ENCODE results near the gene CHAF1B.

DNA sequence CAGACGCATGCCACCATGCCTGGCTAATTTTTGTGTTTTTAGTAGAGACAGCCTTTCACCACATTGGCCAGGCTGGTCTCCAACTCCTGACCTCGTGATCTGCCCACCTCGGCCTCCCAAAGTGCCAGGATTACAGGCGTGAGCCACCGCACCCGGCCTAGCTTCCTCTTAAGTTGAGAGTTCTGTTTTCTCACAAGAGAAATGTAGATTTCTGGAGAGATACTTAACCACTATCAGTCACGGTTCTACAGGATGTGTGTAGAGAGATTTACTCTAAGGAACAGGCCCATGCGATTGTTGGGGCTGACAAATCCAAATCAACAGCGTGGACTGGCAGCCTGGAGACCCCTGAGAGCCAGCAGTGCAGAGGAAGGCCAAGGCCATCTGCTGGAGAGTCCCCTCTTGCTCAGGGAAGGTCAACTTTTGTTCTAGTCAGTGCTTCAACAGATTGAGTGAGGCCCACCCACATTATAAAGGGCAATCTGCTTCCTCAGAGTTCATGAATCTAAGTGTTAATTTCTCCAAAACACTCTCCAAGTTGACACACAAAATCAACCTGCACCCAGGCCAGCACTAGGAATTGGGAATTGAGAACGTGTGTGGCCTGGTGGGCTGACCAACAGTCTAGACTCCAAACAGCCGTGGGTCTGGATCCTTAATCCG lies 38.7 kb downstream of the CHAF1B start:
- no peak for TF ChIP-seq CTCF (IDR thresholded peaks at IDR 0.05)
- TF ChIP-seq ZFX (IDR thresholded peaks at IDR 0.05; ENCODE audit: borderline replicate concordance) = no peak

Data from 22Rv1 (cell line).